UCSD-AML1 (cell line): ENCODE measurements around the gene SOWAHA.
"Not testable (repeated sequence)": the region's sequence is repeated elsewhere in the genome, so short reads cannot be mapped to it uniquely, and the experiment has no call there.

Experiments
- DNase-seq: peaks from one replicate; lab custom pipeline; 2025; ENCODE audit not compliant: unreplicated experiment; lab: John Stamatoyannopoulos, UW

The SOWAHA gene

GRCh38 chr5:132849347-132849746 is 36.2 kb downstream of the SOWAHA start:
- DNase-seq, result no peak

GRCh38 chr5:132850066-132850465 is 37.0 kb downstream of the SOWAHA start:
- DNase-seq, result no peak

GRCh38 chr5:132853323-132853722 is 40.2 kb downstream of the SOWAHA start:
- DNase-seq, result no peak

GRCh38 chr5:132853790-132854189 is 40.7 kb downstream of the SOWAHA start:
- no peak for DNase-seq

- no peak for DNase-seq
Measured at GRCh38 chr5:132854301-132854700, 41.2 kb downstream of the SOWAHA start.

GRCh38 chr5:132854992-132855391 is 41.9 kb downstream of the SOWAHA start:
- DNase-seq, result not testable (repeated sequence)

- no peak for DNase-seq
Measured at GRCh38 chr5:132856011-132856410, 42.9 kb downstream of the SOWAHA start.

- DNase-seq, result no peak
Measured at GRCh38 chr5:132859889-132860437, 46.9 kb downstream of the SOWAHA start.

- no peak for DNase-seq
Measured at GRCh38 chr5:132860742-132861141, 47.6 kb downstream of the SOWAHA start.

- DNase-seq, result no peak
Measured at GRCh38 chr5:132865668-132866341, 52.7 kb downstream of the SOWAHA start.
